Thyroid gland (tissue), 4 donors: ENCODE data around the gene SLC24A3. TPM values are rescaled to one million over a fixed set of nuclear protein-coding genes. Genes with fewer than 3 reads are reported as not detected.

ENCODE experiments used
- DNase-seq, 2 donors: peaks; one replicate each; pipeline ENCODE4 v3.0.0-alpha.2; 2019
- H3K27ac ChIP-seq, 3 donors: fragments of 200-600 bp; sonication (generic); 1 replicate in 2 of 3; 2 replicates in 1 of 3; pipeline ENCODE4 v1.5.1; 2016 to 2019; ENCODE audit warnings: mild to moderate bottlenecking in 1 of 3, moderate library complexity in 1 of 3
- H3K27me3 ChIP-seq: fragments of 200-600 bp; sonication (generic); one replicate; pipeline ENCODE4 v1.5.1; 2019
- H3K36me3 ChIP-seq, 2 donors: fragments of 200-600 bp; sonication (generic); one replicate each; pipeline ENCODE4 v1.5.1; 2016 to 2019
- H3K4me1 ChIP-seq, 2 donors: fragments of 200-600 bp; sonication (generic); one replicate each; pipeline ENCODE4 v1.5.1; 2017 to 2019
- H3K4me3 ChIP-seq, 3 donors: fragments of 200-600 bp; sonication (generic); replicated peaks in 1 of 3; 1 replicate in 2 of 3; 2 replicates in 1 of 3; pipeline ENCODE4 v1.5.1; 2016; ENCODE audit warnings: mild to moderate bottlenecking in 1 of 3
- H3K9me3 ChIP-seq: fragments of 200-600 bp; sonication (generic); one replicate; pipeline ENCODE4 v1.5.1; 2017
- POLR2A ChIP-seq, 2 donors: fragments of 450-650 bp; IDR thresholded peaks; one replicate each; pipeline ENCODE4 v1.6.1; 2017; ENCODE audit warnings: antibody characterized with exemption in 2 of 2, mild to moderate bottlenecking in 2 of 2, moderate library complexity in 1 of 2
- WGBS, 2 donors: methylation state at CpG; one replicate each; pipeline ENCODE4 v1.1.5; 2017; 5-methylcytosine and 5-hydroxymethylcytosine counted together
- intact Hi-C: fragments of 100-400 bp; cut with DNase I; formaldehyde crosslinking; loops from one replicate; pipeline ENCODE4 v1.15.1; 2023
- total RNA-seq, 4 donors: library from RNA; depleted of rRNA; stranded (reverse); fragments of >200 nt; gene quantifications; one replicate each; pipeline ENCODE4 v1.2.3, GENCODE V29; 2016
- TF ChIP-seq, protein P1 (sequence below), 6 experiments: fragments of 200-600 bp in 3 of 6; fragments of 450-650 bp in 3 of 6; sonication (generic) in 3 of 6; IDR thresholded peaks; one replicate each; pipeline ENCODE4 v1.5.1; 2016 to 2019; ENCODE audit warnings: antibody characterized with exemption in 6 of 6, mild to moderate bottlenecking in 2 of 6, inconsistent platforms in 1 of 6, moderate library complexity in 1 of 6

The SLC24A3 gene
- total RNA-seq, 4 donors from 2014 or later: 4.0 to 8.1 (median 6.3) TPM

DNA sequence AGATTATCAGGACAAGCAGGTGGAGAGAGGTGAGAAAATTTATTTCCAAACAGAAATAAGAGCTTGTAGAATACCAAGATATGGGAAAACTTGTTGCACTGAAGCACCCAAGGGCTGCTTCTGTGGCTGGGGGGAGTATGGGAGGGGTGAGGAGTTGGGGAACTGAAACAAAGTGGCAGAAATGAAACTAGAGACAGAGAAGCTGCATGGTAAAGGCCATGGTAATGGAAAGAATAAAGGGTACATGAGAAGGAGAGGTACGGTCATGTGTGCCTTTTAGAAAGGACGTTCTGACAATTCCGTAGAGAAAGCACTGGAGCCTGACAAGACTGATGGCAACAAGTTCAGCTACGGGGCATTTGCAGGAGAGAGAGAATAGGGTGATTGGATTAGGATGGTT, 494.0 kb downstream of the SLC24A3 start:
- no peaks in the 10 kb centered on the region for H3K9me3 ChIP-seq
- intact Hi-C loops: no loop called here
- no peaks in the 10 kb centered on the region for H3K27me3 ChIP-seq
- no peaks in the 10 kb centered on the region for H3K36me3 ChIP-seq
- no peak for TF ChIP-seq POLR2A (IDR thresholded peaks at IDR 0.05)
- TF ChIP-seq, protein P1, sequence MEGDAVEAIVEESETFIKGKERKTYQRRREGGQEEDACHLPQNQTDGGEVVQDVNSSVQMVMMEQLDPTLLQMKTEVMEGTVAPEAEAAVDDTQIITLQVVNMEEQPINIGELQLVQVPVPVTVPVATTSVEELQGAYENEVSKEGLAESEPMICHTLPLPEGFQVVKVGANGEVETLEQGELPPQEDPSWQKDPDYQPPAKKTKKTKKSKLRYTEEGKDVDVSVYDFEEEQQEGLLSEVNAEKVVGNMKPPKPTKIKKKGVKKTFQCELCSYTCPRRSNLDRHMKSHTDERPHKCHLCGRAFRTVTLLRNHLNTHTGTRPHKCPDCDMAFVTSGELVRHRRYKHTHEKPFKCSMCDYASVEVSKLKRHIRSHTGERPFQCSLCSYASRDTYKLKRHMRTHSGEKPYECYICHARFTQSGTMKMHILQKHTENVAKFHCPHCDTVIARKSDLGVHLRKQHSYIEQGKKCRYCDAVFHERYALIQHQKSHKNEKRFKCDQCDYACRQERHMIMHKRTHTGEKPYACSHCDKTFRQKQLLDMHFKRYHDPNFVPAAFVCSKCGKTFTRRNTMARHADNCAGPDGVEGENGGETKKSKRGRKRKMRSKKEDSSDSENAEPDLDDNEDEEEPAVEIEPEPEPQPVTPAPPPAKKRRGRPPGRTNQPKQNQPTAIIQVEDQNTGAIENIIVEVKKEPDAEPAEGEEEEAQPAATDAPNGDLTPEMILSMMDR (IDR thresholded peaks at IDR 0.05): no peak
- WGBS, 2 donors: 86 to 93% methylated on average over 4 of the region's 4 CpGs
- no peak overlapping the region for H3K4me3 ChIP-seq
- no peaks in the 10 kb centered on the region for H3K4me1 ChIP-seq
- no peak for DNase-seq
- H3K27ac ChIP-seq: no peak overlapping the region

DNA sequence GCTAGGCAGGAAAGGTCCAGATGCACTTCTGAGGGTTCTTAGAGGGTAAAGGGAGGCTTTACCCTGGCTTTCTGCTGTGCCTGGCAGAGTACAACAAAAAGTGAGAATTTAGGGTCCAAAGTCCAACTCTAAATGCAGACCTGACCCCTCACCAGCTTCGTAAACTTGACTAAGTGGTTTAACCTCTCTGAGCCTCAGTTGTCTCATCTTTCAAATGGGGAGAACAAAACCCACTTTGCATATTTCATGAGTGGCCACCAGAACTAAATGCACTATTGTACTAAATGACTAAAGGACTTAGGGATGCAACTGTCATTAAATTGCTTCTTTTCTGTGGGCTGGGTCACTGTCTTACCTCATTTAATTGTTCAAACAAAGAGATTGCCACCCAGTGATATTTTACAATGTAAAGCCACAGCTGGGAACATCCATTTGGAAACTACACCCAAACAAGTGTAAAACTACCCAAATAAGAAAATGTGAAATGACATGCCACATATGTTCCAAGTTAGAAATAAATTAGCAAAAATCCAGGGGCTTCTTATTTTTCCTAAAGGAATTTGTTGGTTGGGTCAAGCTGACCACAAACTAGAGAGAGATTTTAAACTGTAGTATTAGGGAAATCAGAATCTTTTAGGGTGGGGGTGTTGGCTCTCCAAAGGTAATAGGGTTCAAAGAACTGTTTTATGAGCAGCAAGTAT, 497.3 kb downstream of the SLC24A3 start:
- Histone ChIP-seq H3K4me1 (peaks cover 0 to 5% of the 10 kb centered on the region in 2 donors), H3K27me3 (no peaks in the 10 kb centered on the region), H3K4me3 (no peak overlapping the region), H3K36me3 (no peaks in the 10 kb centered on the region), H3K27ac (no peak overlapping the region), H3K9me3 (no peaks in the 10 kb centered on the region)
- WGBS, 2 donors: 84 to 94% methylated on average over 1 of the region's 1 CpG
- no peak for DNase-seq
- TF ChIP-seq, protein P1 (IDR thresholded peaks at IDR 0.05): no peak
- TF ChIP-seq POLR2A (IDR thresholded peaks at IDR 0.05): no peak
- intact Hi-C loops: no loop called here

DNA sequence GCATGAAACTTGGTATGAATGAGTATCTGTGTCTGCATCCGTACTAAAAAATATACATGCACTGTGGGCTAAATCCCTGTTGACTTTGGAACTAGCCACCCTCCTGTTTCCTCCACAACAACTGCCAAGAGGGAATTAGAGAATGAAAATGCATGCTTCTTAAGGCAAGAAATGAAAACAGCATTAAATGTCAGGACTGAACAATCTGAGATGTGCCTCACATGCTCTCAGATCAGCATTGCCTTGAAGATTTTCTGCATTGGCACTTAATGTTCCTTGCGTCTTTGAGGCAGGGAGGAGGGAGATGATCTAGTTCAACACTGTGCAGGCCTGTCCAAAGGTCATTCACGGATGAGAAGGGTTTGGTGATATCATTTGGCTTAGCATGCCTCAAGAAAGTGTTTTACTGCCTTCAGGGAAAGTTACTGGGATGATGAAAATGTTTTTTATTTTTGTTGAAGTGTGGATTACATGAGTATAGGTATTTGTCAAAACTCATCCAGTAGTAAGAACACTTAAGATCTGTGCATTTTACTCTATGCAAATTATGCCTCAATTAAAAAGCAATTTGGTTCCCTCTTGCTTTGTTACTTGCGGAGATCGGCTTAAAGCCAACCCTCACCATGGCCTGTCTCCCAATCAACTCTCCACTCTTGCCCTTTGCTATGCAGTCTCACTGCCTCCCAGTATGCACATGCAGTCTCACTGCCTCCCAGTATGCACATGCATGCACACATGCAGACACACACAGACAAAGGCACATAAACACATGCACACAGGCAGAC, 498.1 kb downstream of the SLC24A3 start:
- Histone ChIP-seq H3K36me3 (no peaks in the 10 kb centered on the region), H3K4me3 (no peak overlapping the region), H3K27ac (no peak overlapping the region), H3K4me1 (peaks cover 0 to 5% of the 10 kb centered on the region in 2 donors), H3K27me3 (no peaks in the 10 kb centered on the region), H3K9me3 (no peaks in the 10 kb centered on the region)
- intact Hi-C loops: no loop called here
- no peak for DNase-seq
- TF ChIP-seq, protein P1 (IDR thresholded peaks at IDR 0.05): no peak
- no peak for TF ChIP-seq POLR2A (IDR thresholded peaks at IDR 0.05)
- WGBS, 2 donors: 67 to 71% methylated on average over 5 of the region's 5 CpGs

DNA sequence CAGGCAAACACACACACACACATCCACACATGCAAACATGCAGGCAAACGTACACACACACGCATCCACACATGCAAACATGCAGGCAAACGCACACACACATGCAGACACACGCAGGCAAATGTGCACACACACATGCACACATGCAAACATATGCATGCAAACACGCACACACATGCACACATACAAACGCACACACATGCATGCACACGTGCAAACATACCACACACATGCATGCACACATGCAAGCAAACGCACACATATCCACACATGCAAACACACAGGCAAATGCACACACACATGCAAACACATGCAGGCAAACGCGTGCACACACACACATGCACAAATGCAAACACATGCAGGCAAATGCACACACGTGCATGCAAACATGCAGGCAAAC, 498.7 kb downstream of the SLC24A3 start:
- H3K4me1 ChIP-seq: peaks cover 0 to 5% of the 10 kb centered on the region in 2 donors

More for the DNA sequence above, 498.7 kb downstream of the SLC24A3 start:
- H3K27me3 ChIP-seq: no peaks in the 10 kb centered on the region
- TF ChIP-seq, protein P1 (IDR thresholded peaks at IDR 0.05): no peak
- no peak for TF ChIP-seq POLR2A (IDR thresholded peaks at IDR 0.05)
- no peaks in the 10 kb centered on the region for H3K36me3 ChIP-seq
- WGBS, 2 donors: 93 to 94% methylated on average over 11 of the region's 11 CpGs
- H3K4me3 ChIP-seq: no peak overlapping the region
- no peak overlapping the region for H3K27ac ChIP-seq
- no peak for DNase-seq
- H3K9me3 ChIP-seq: no peaks in the 10 kb centered on the region
- intact Hi-C loops: no loop called here
